Activated CD4-positive, CD25-positive, alpha-beta regulatory T cell (primary cell): Measurements from ENCODE around the gene VPS51.

ENCODE experiments used
- DNase-seq, 4 experiments: peaks; one replicate each; lab custom pipeline; 2025; lab: John Stamatoyannopoulos, UW

VPS51 gene

DNA sequence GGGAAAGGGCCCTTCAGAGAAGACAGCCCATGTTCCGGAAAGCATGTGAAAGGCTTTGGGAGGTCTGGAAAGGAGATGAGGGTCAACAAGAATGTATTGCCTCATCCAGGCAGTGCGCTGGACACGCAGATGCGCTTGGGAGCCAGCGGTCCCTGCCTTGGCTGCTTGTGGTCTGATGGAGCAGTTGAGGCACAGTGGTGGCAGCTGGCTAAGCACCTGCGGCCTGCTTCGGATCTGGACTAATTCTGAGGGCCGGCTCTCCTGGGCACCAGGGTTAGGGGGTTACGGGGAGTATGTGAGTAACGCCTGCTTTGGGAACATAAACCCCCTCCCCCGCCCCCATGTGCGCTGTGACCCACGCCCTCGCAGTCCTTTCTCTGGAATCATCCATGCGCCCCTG lies 11.1 kb downstream of the VPS51 start:
- no peak for DNase-seq

GRCh38 chr11:65107751-65108468 lies 11.9 kb downstream of the VPS51 start:
- no peak for DNase-seq

DNA sequence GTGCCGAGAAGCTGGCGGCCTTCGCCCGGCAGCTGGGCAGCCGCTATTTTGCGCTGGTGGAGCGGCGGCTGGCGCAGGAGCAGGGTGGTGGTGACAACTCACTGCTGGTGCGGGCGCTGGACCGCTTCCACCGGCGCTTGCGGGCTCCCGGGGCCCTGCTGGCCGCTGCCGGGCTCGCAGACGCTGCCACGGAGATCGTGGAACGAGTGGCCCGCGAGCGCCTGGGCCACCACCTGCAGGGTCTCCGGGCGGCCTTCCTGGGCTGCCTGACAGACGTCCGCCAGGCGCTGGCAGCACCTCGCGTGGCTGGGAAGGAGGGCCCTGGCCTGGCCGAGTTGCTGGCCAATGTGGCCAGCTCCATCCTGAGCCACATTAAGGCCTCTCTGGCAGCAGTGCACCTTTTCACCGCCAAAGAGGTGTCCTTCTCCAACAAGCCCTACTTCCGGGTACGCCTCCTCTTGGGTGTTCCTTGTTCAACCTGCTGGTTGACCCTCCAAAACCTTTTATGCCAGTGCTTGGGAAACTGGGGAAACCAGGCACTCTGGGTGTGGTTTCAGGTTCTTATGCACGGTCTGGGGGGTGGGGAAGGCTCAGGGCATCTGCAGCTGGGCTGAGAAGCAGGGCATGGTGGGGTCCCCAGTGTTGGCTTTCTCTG lies 12.6 kb downstream of the VPS51 start:
- no peak for DNase-seq

DNA sequence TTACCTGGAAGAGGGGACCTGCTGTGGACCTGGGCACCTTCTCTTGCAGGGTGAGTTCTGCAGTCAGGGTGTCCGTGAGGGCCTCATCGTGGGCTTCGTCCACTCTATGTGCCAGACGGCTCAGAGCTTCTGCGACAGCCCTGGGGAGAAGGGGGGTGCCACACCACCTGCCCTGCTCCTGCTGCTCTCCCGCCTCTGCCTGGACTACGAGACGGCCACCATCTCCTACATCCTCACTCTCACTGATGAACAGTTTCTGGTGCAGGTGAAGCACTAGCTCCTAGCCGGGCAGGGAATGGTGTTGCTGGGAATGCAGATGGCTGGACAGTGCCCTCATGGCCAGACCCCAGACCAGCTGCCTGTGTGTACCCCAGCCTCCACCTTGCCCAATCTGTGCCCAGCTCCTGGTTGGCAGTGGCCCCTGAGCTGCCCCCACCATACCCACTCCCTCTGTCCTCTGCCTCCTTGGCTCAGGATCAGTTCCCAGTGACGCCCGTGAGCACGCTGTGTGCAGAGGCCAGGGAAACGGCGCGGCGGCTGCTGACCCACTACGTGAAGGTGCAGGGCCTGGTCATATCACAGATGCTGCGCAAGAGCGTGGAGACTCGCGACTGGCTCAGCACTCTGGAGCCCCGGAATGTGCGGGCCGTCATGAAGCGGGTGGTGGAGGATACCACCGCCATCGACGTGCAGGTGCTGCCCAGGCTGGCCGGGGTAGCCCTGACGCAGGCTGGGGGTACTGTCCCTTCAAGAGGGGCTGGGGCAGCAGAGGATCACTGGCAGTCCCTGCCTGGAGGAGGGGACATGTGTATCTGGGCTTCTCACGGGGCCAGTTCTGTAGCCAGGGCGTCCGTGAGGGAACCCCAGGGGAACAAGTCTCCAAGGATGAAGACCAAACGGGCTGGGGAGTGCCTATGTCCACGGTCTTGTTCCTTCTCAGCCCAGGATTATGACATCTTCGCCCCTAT lies 13.5 kb downstream of the VPS51 start:
- no peak for DNase-seq

GRCh38 chr11:65110354-65110861 lies 14.4 kb downstream of the VPS51 start:
- peak; percentile 83 to 99 (median 92) for DNase-seq

GRCh38 chr11:65111159-65111743 lies 15.2 kb downstream of the VPS51 start:
- DNase-seq, result no peak

- peak; percentile 78 to 92 (median 84) for DNase-seq
These were observed 15.9 kb downstream of the VPS51 start, which contains the start of gene TM7SF2 for GRCh38 chr11:65111744-65112545. Gene TM7SF2 (plus strand): TSS chr11:65111872. CDS start chr11:65112016, 144 bp downstream.

DNA sequence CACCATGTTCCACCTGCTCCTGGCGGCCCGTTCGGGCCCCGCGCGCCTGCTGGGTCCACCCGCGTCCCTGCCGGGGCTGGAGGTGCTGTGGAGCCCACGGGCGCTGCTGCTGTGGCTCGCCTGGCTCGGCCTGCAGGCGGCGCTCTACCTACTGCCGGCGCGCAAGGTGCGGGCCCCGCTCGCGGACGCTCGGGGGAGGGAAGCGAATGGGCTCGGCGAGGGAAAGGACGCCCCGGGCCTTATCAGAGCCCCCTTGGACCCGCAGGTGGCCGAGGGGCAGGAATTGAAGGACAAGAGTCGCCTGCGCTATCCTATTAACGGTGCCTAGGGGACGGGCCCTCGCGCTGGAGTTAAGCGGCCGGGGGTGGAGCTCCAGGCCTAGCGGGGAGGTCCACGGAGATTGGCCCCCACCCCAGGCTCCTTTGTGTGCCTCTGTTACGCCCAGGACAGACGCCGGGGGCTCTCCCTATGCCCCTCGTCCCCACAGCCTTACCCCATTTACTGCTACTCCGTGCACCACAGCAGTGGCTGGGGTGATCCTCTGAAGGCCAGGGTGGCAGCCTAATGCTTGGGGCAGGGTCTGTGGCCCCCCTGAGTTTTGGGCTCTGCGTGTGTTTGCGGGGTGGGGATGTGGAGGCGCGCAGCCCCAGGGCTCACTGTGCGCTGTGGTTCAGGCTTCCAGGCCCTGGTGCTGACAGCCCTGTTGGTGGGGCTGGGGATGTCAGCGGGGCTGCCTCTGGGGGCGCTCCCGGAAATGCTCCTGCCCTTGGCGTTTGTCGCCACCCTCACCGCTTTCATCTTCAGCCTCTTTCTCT lies 16.7 kb downstream of the VPS51 start:
- peak; percentile 44 to 70 (median 61) for DNase-seq

DNA sequence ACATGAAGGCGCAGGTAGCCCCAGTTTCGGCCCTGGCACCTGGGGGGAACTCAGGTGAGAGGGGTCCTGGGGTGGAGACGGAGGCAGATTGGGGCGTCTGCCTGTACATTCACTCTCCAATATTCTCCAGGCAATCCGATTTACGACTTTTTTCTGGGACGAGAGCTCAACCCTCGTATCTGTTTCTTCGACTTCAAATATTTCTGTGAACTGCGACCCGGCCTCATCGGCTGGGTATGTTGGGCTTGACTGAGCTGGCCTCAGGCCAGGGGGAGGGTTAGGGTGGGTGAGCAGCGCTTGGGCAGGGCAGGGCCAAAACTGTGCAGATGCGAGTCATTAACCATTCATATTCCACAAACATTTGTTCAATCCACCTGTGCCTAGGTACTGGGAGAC lies 17.3 kb downstream of the VPS51 start:
- no peak for DNase-seq

DNA sequence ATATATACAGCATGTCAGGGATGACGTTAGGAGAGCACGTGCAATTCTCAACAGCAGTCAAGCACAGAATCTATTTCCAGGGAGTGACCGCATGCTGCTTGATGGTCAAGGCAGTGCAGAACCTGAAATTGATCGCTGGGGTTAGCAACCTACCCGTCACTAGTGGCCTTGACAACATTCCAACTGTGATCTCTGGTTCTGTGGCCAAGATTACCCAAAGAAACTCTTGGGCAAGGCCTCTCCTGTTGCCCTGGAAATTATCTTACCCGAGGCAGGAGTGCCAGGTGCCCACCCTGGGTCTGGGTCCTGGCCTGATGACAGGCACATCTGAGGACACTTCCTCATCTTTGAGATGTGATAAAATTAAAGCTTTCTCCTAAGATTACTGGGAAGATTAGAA lies 17.8 kb downstream of the VPS51 start:
- no peak for DNase-seq

DNA sequence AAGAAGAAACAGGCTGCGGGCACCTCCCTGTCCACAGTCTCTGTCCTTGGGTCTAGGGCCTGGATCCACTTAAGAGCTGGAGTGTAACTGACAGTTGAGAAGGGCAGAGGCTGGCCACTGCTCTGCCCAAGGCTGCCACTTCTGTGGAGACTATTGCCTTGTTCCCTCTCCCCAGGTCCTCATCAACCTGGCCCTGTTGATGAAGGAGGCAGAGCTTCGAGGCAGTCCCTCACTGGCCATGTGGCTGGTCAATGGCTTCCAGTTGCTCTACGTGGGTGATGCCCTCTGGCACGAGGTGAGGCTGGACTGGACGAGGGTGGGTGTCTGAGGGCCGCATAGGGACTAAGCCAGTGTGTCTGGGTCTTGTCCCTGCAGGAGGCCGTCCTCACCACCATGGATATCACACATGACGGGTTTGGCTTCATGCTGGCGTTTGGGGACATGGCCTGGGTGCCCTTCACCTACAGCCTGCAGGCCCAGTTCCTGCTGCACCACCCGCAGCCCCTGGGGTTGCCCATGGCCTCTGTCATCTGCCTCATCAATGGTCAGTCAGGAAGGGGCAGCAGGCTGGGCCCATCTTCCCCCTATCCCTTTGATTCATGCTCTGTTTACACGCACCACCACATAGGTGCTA lies 18.6 kb downstream of the VPS51 start:
- DNase-seq, result no peak

DNA sequence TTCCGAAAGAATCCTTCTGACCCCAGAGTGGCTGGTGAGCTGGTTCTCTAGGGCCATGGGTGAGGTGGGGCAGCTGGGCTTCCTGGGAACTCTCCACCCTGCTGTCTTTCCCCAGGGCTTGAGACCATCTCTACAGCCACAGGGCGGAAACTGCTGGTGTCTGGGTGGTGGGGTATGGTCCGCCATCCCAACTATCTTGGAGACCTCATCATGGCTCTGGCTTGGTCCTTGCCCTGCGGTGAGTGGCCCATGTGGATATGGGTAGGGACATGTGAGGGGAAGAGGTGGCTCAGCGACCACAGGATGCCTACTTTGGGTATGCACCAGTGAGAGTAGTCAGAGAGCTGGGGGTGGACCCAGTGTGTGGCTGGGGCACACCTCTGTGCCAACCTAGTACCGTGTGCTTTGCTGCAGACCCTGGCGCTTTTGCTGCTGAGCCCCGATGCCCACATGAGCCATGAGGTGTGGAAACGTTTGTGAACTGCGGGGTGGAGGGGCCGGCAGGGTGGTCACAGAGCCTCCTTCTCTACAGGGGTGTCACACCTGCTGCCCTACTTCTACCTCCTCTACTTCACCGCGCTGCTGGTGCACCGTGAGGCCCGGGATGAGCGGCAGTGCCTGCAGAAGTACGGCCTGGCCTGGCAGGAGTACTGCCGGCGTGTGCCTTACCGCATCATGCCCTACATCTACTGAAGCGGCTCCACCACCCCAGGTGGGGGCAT lies 19.5 kb downstream of the VPS51 start:
- no peak for DNase-seq

GRCh38 chr11:65116370-65117205 lies 20.6 kb downstream of the VPS51 start:
- peak in 3 of 4 experiments; percentile 32 to 39 (median 39) for DNase-seq

GRCh38 chr11:65117206-65118096 lies 21.4 kb downstream of the VPS51 start, which contains the start of gene ZNHIT2:
Gene ZNHIT2 (minus strand): TSS chr11:65117701. CDS start chr11:65117653, 48 bp downstream.
- DNase-seq, result peak; percentile 99 to 100 (median 99)

DNA sequence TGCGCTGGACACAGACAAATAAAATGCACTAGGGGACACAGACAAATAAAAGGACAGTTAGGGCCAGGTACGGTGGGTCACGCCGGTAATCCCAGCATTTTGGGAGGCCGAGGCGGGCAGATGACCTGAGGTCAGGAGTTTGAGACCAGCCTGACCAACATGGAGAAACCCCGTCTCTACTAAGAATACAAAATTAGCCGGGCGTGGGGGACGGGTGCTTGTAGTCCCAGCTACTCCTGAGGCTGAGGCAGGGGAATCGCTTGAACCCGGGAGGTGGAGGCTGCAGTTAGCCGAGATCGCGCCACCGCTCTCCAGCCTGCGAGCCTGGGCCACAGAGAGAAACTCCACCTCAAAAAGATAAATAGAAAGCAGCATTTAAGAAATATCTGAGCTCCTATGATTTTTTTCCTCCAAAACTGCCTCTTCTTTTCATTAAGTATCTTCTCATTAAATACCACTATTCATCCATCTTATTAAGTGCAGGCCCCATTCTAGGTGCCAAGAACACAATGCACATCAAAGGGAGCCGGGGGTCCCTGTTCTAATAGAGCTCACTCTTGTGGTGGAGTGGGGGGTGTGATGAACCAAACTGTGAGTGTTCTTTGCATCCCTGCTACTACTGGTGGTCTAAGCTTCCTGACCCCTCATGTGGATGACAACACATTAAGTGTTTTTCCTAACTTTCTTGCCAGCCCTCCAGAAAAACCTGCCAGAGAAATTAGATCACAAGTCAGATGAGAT lies 22.3 kb downstream of the VPS51 start:
- DNase-seq, result no peak
